Right atrium auricular region (tissue), 2 donors: ENCODE measurements around the gene PPP3CA. TPM values are rescaled to one million over a fixed set of nuclear protein-coding genes. Genes with fewer than 3 reads are reported as not detected.

Experiments
- DNase-seq: peaks from one replicate; pipeline ENCODE4 v3.0.0-alpha.2; 2019; ENCODE audit warnings: low spot score
- H3K27ac ChIP-seq, 2 donors: fragments of 200-600 bp; sonication (generic); 1 replicate in 1 of 2; 2 replicates in 1 of 2; pipeline ENCODE4 v1.5.1; 2016 to 2019
- H3K27me3 ChIP-seq, 2 donors: fragments of 200-600 bp; sonication (generic); one replicate each; pipeline versions ENCODE4 v1.5.1 to v1.6.0; 2017 to 2019
- H3K36me3 ChIP-seq: fragments of 200-600 bp; sonication (generic); one replicate; pipeline ENCODE4 v1.5.1; 2016
- H3K4me1 ChIP-seq, 2 donors: fragments of 200-600 bp; sonication (generic); one replicate each; pipeline versions ENCODE4 v1.5.1 to v1.6.0; 2017 to 2019
- H3K4me3 ChIP-seq, 2 donors: fragments of 200-600 bp; sonication (generic); 1 replicate in 1 of 2; 2 replicates in 1 of 2; pipeline ENCODE4 v1.5.1; 2017 to 2019; ENCODE audit warnings: mild to moderate bottlenecking in 1 of 2, moderate library complexity in 1 of 2
- H3K9me3 ChIP-seq, 2 donors: fragments of 200-600 bp; sonication (generic); one replicate each; pipeline ENCODE4 v1.5.1; 2019
- CTCF ChIP-seq, 2 donors: fragments of 200-600 bp; sonication (generic); IDR thresholded peaks; one replicate each; pipeline ENCODE4 v1.5.1; 2019; ENCODE audit warnings: antibody characterized with exemption in 2 of 2
- total RNA-seq, 2 donors: library from RNA; depleted of rRNA; stranded (reverse); fragments of >200 nt; gene quantifications; one replicate each; pipeline ENCODE4 v1.1.0, GENCODE V29; 2016

PPP3CA gene
- total RNA-seq, 2 donors from 2014 or later: 11.2 to 15.7 TPM

DNA sequence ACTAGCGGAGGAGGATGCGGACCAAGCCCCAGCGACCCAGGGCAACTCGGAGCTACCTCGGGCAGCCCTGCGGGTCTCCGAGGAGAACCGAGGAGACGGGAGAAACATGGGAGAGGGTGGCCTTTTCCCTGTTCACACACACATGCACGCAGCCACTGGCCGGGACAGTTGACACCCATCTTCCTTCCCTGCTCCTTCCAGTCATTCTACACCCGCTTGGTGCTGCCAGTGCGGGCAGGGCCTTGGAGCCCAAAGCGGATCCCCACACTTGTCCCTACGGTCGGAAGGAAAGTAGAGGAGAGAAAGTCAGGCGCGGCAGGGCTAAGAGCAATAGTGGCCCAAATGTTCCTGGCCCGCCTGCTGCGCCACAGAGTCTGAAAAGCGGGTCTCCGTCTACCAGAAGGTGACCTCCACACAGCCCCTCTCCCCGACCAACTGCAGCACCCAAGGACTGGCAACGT lies 1.1 kb upstream of the PPP3CA start:
- Histone ChIP-seq H3K9me3 (no peaks in the 10 kb centered on the region), H3K27ac (peak overlapping the region; percentile 94 to 98), H3K4me3 (peak overlapping the region; percentile 72 to 89), H3K4me1 (peaks cover 0 to 9% of the 10 kb centered on the region in 2 donors), H3K27me3 (no peaks in the 10 kb centered on the region), H3K36me3 (no peaks in the 10 kb centered on the region)
- DNase-seq: peak; percentile 61
- TF ChIP-seq CTCF (IDR thresholded peaks at IDR 0.05): no peak

DNA sequence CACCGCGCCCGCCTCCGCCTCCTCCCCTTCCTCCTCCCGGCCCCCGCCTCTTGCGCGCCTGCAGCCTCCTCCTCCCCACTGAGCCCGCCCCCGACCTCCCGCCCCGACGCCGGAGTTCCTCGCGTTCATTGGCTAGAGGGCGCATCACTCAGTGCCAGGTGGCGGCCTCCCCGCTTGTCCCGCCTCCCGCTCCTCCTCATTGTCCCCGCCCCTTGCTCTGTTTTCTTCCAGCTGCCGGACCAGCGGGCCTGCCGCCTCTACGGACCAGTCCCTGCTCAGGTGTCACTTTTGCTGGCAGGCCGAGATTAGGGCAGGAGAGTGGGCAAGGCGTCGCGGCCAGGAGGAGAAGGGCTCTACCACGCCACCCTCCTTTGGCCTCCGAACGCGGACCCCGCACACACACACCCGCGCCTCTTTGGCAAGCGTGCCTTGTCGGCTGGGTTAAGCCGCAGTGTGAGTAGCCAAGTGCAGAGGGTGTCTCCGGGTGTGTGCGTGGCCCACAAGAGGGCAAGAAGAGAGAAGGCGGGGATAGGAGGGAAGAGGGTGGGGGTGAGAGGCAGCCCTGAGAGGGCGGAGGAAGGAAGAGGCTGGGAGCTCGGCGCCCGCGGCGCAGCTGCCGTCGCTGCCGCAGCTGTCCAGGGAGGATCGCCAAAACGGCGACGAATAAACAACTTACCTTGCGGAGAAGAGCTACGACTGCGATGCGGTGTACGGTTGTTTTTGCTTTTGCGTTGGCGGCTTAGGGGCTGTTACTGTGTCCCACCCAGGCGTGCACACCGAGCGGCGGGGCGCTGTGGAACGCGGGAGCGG lies 436 bp upstream of the PPP3CA start:
- Histone ChIP-seq H3K4me3 (peak overlapping the region; percentile 72 to 89), H3K36me3 (no peaks in the 10 kb centered on the region), H3K27ac (peak overlapping the region; percentile 94 to 98), H3K4me1 (peaks cover 0 to 9% of the 10 kb centered on the region in 2 donors), H3K27me3 (no peaks in the 10 kb centered on the region), H3K9me3 (no peaks in the 10 kb centered on the region)
- peak in 1 of 2 donors; percentile 26 for TF ChIP-seq CTCF (IDR thresholded peaks at IDR 0.05)
- DNase-seq: peak; percentile 98

- Histone ChIP-seq H3K4me3 (peak overlapping the region; percentile 65 to 89), H3K27ac (peak overlapping the region; percentile 94 to 98), H3K9me3 (no peaks in the 10 kb centered on the region), H3K27me3 (no peaks in the 10 kb centered on the region), H3K4me1 (peaks cover 0 to 9% of the 10 kb centered on the region in 2 donors), H3K36me3 (no peaks in the 10 kb centered on the region)
- TF ChIP-seq CTCF (IDR thresholded peaks at IDR 0.05): no peak
- peak; percentile 61 for DNase-seq
These were observed 717 bp downstream of the PPP3CA start for GRCh38 chr4:101346351-101347266.

GRCh38 chr4:101345596-101346350 lies 1.6 kb downstream of the PPP3CA start:
- no peak for TF ChIP-seq CTCF (IDR thresholded peaks at IDR 0.05)

GRCh38 chr4:101345271-101345595 lies 2.1 kb downstream of the PPP3CA start:
- H3K4me1 ChIP-seq: peaks cover 0 to 9% of the 10 kb centered on the region in 2 donors
- H3K9me3 ChIP-seq: no peaks in the 10 kb centered on the region
- peak overlapping the region; percentile 65 to 89 for H3K4me3 ChIP-seq
- H3K27ac ChIP-seq: peak overlapping the region in 1 of 2 donors; percentile 94
- no peaks in the 10 kb centered on the region for H3K36me3 ChIP-seq
- no peak for DNase-seq
- H3K27me3 ChIP-seq: no peaks in the 10 kb centered on the region
- TF ChIP-seq CTCF (IDR thresholded peaks at IDR 0.05): no peak

More at GRCh38 chr4:101345596-101346350, 1.6 kb downstream of the PPP3CA start:
- no peaks in the 10 kb centered on the region for H3K36me3 ChIP-seq
- peak overlapping the region; percentile 94 to 98 for H3K27ac ChIP-seq
- no peaks in the 10 kb centered on the region for H3K27me3 ChIP-seq
- peaks cover 0 to 9% of the 10 kb centered on the region in 2 donors for H3K4me1 ChIP-seq
- H3K9me3 ChIP-seq: no peaks in the 10 kb centered on the region
- H3K4me3 ChIP-seq: peak overlapping the region; percentile 65 to 89
- no peak for DNase-seq
